ENCODE results near the gene TRIM52.

- TF ChIP-seq MAX (IDR thresholded peaks at IDR 0.05), result no peak
- TF ChIP-seq YY1 (IDR thresholded peaks at IDR 0.05; ENCODE audit: low read depth), result no peak
- TF ChIP-seq CEBPB (IDR thresholded peaks at IDR 0.05), result no peak
- TF ChIP-seq TEAD4 (IDR thresholded peaks at IDR 0.05), result no peak
Measured at GRCh38 chr5:181248277-181248676, 12.7 kb downstream of the TRIM52 start.

All from Ishikawa (cell line).